GM23248 (cell line): ENCODE data around the gene FKBP5.

Experiments
- EZH2 ChIP-seq: fragments of 200-600 bp; sonication (generic); IDR thresholded peaks from 2 replicates; pipeline ENCODE4 v1.6.1; 2018; ENCODE audit warnings: antibody characterized with exemption, mild to moderate bottlenecking; ENCODE audit not compliant: insufficient read depth, poor library complexity, severe bottlenecking
- EZH2phosphoT487 ChIP-seq: fragments of 200-600 bp; sonication (generic); IDR thresholded peaks from 2 replicates; pipeline ENCODE4 v1.6.1; 2018; ENCODE audit warnings: antibody characterized with exemption, moderate library complexity, mild to moderate bottlenecking, low read depth; ENCODE audit not compliant: insufficient read depth

GRCh38 chr6:35725081-35725708 is 36.5 kb upstream of the FKBP5 start:
- no peak for TF ChIP-seq EZH2
- TF ChIP-seq EZH2phosphoT487 = no peak
